Sigmoid colon (tissue), 7 donors: ENCODE measurements around the gene FOXO6. TPM values are rescaled to one million over a fixed set of nuclear protein-coding genes. Genes with fewer than 3 reads are reported as not detected.

Experiments
- DNase-seq: peaks from one replicate; pipeline ENCODE4 v3.0.0-alpha.2; 2019
- H3K27ac ChIP-seq, 4 donors: fragments of 200-600 bp; sonication (generic); one replicate each; pipeline ENCODE4 v1.5.1; 2016 to 2019; ENCODE audit warnings: mild to moderate bottlenecking in 1 of 4
- H3K27me3 ChIP-seq, 3 donors: fragments of 200-600 bp; sonication (generic); one replicate each; pipeline ENCODE4 v1.5.1; 2019; ENCODE audit warnings: mild to moderate bottlenecking in 1 of 3
- H3K36me3 ChIP-seq, 4 donors: fragments of 200-600 bp; sonication (generic); one replicate each; pipeline ENCODE4 v1.5.1; 2016 to 2019
- H3K4me1 ChIP-seq, 4 donors: fragments of 200-600 bp; sonication (generic); one replicate each; pipeline ENCODE4 v1.5.1; 2017 to 2019
- H3K4me3 ChIP-seq, 4 donors: fragments of 200-600 bp; sonication (generic); one replicate each; pipeline ENCODE4 v1.5.1; 2017 to 2019; ENCODE audit warnings: mild to moderate bottlenecking in 2 of 4, moderate library complexity in 1 of 4
- H3K9me3 ChIP-seq, 4 donors: fragments of 200-600 bp in 3 of 4; sonication (generic) in 3 of 4; one replicate each; pipeline versions ENCODE4 v1.5.1 to v1.6.1; 2013 to 2019
- EP300 ChIP-seq, 4 donors: sonication (generic); formaldehyde crosslinking; IDR thresholded peaks; one replicate each; pipeline ENCODE4 v1.6.1; 2017; ENCODE audit warnings: antibody characterized with exemption in 4 of 4
- POLR2A ChIP-seq, 2 donors: fragments of 450-650 bp; IDR thresholded peaks; one replicate each; pipeline ENCODE4 v1.6.1; 2016; ENCODE audit warnings: antibody characterized with exemption in 2 of 2, mild to moderate bottlenecking in 2 of 2, moderate library complexity in 2 of 2
- POLR2AphosphoS5 ChIP-seq, 4 donors: sonication (generic); formaldehyde crosslinking; IDR thresholded peaks; one replicate each; pipeline ENCODE4 v1.6.1; 2017; ENCODE audit warnings: antibody characterized with exemption in 4 of 4
- WGBS, 2 donors: extraction: QIAGEN DNeasy Blood & Tissue Kit; methylation state at CpG; one replicate each; pipeline ENCODE4 v1.1.7; 2013; 5-methylcytosine and 5-hydroxymethylcytosine counted together
- intact Hi-C: fragments of 100-400 bp; cut with DNase I; formaldehyde crosslinking; loops from one replicate; pipeline ENCODE4 v1.15.1; 2023
- polyA plus RNA-seq, 3 donors: library from polyadenylated mRNA; stranded (reverse); fragments of 200-250 nt; gene quantifications; one replicate each; pipeline ENCODE4 v1.2.3, GENCODE V29; 2013
- total RNA-seq, 4 donors: library from RNA; depleted of rRNA; stranded (reverse); fragments of >200 nt; gene quantifications; one replicate each; pipeline ENCODE4 v1.1.0, GENCODE V29; 2016
- TF ChIP-seq, protein P1 (sequence below), 4 experiments: fragments of 450-650 bp in 3 of 4; fragments of 200-600 bp in 1 of 4; IDR thresholded peaks; one replicate each; pipeline ENCODE4 v1.5.1; 2016 to 2019; ENCODE audit warnings: antibody characterized with exemption in 4 of 4, mild to moderate bottlenecking in 3 of 4, moderate library complexity in 2 of 4
- donor health status: healthy with polysubstance abuse.
- donor health status: Bipolar disorder and iron deficiency.
- donor health status: healthy.

The FOXO6 gene
- total and polyA plus RNA-seq, 7 donors: 0.20 to 1.4 (median 0.81) TPM; not detected in 2

DNA sequence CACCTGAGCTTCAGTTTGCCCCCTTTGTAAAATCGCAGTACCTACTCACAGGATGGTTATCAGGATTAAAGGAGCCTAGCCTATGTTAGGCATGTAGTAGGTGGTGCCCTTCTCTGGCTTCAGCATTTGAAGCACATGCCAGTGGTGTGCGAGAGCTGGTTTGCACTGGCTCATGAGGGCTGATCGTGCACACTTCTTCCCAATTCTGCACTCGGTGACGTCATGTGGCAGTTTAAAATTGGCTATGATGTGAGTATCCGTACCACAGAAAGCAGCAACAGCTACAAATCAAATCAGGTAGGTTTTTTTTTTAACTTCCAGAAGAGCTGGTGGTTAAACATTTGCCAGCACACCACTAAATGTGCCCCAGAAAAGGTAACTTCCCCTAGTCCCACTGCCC, 13.5 kb downstream of the FOXO6 start:
- intact Hi-C loops: no loop called here
- Histone ChIP-seq H3K27me3 (no peaks in the 10 kb centered on the region), H3K4me3 (no peak overlapping the region), H3K36me3 (peaks cover 0 to 17% (median 0%) of the 10 kb centered on the region in 4 donors), H3K27ac (no peak overlapping the region), H3K9me3 (no peaks in the 10 kb centered on the region), H3K4me1 (peaks cover 0 to 18% (median 14%) of the 10 kb centered on the region in 4 donors)
- WGBS, 2 donors: 38 to 77% methylated on average over 6 of the region's 6 CpGs
- no peak for TF ChIP-seq POLR2A (IDR thresholded peaks at IDR 0.05)
- TF ChIP-seq, protein P1, sequence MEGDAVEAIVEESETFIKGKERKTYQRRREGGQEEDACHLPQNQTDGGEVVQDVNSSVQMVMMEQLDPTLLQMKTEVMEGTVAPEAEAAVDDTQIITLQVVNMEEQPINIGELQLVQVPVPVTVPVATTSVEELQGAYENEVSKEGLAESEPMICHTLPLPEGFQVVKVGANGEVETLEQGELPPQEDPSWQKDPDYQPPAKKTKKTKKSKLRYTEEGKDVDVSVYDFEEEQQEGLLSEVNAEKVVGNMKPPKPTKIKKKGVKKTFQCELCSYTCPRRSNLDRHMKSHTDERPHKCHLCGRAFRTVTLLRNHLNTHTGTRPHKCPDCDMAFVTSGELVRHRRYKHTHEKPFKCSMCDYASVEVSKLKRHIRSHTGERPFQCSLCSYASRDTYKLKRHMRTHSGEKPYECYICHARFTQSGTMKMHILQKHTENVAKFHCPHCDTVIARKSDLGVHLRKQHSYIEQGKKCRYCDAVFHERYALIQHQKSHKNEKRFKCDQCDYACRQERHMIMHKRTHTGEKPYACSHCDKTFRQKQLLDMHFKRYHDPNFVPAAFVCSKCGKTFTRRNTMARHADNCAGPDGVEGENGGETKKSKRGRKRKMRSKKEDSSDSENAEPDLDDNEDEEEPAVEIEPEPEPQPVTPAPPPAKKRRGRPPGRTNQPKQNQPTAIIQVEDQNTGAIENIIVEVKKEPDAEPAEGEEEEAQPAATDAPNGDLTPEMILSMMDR (IDR thresholded peaks at IDR 0.05): no peak
- no peak for TF ChIP-seq EP300 (IDR thresholded peaks at IDR 0.05)
- no peak for TF ChIP-seq POLR2AphosphoS5 (IDR thresholded peaks at IDR 0.05)
- DNase-seq: no peak

DNA sequence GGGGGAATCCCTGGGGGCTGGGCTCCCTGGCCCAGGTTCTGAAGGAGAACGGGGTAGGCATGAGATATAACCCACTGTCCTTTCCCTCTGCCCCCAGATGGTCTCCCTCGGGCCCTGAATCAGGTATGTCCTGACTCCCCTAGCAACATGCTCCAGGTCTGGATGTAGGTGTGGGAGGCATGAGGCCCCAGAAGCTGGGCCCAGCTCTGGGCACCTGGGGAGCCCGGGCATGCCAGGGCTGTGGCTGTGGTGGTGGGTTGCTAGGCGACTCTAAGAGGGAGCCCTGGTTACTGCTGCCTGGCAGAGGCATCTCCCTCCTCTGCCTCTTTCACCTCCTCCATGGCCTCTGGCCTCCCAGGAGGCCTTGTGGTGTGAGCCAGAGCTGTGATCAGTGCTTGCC, 16.2 kb downstream of the FOXO6 start:
- no peak for TF ChIP-seq POLR2A (IDR thresholded peaks at IDR 0.05)
- TF ChIP-seq, protein P1 (IDR thresholded peaks at IDR 0.05): no peak
- no peak for TF ChIP-seq POLR2AphosphoS5 (IDR thresholded peaks at IDR 0.05)
- no peak for DNase-seq
- no peak overlapping the region for H3K4me3 ChIP-seq
- no peaks in the 10 kb centered on the region for H3K27me3 ChIP-seq
- 71 to 81% methylated on average over 4 of the region's 4 CpGs for WGBS, 2 donors
- intact Hi-C loops: no loop called here
- no peak overlapping the region for H3K27ac ChIP-seq
- H3K36me3 ChIP-seq: peaks cover 0 to 17% (median 0%) of the 10 kb centered on the region in 4 donors
- no peaks in the 10 kb centered on the region for H3K9me3 ChIP-seq
- peaks cover 0 to 28% (median 18%) of the 10 kb centered on the region in 4 donors for H3K4me1 ChIP-seq

DNA sequence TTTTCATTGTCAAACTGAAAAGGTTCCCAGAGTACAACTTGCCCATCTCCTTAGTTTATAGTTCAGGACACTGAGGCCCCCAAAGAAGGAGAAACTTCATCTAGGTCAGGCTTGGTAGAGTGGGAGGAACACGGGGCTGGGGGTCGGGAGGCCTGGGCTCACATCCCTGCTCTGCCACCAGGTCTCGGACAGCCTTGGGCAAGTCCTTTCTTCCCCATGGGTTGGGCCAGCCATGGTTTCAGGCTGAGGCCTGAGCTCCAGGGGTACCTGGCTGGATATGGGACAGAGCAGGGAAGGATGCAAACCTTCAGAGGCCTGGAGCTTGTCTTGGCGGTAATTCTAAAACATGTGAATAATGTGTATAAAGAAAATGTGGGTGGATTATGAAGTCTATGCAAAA, 17.0 kb downstream of the FOXO6 start:
- Histone ChIP-seq H3K27ac (no peak overlapping the region), H3K4me1 (peaks cover 0 to 35% (median 25%) of the 10 kb centered on the region in 4 donors), H3K9me3 (no peaks in the 10 kb centered on the region), H3K27me3 (no peaks in the 10 kb centered on the region), H3K36me3 (peaks cover 0 to 17% (median 0%) of the 10 kb centered on the region in 4 donors), H3K4me3 (no peak overlapping the region)
- WGBS, 2 donors: 93% methylated on average over 4 of the region's 4 CpGs
- DNase-seq: peak; percentile 59
- TF ChIP-seq POLR2AphosphoS5 (IDR thresholded peaks at IDR 0.05): no peak
- no peak for TF ChIP-seq POLR2A (IDR thresholded peaks at IDR 0.05)
- TF ChIP-seq EP300 (IDR thresholded peaks at IDR 0.05): no peak
- TF ChIP-seq, protein P1 (IDR thresholded peaks at IDR 0.05): no peak
- intact Hi-C loops: no loop called here

DNA sequence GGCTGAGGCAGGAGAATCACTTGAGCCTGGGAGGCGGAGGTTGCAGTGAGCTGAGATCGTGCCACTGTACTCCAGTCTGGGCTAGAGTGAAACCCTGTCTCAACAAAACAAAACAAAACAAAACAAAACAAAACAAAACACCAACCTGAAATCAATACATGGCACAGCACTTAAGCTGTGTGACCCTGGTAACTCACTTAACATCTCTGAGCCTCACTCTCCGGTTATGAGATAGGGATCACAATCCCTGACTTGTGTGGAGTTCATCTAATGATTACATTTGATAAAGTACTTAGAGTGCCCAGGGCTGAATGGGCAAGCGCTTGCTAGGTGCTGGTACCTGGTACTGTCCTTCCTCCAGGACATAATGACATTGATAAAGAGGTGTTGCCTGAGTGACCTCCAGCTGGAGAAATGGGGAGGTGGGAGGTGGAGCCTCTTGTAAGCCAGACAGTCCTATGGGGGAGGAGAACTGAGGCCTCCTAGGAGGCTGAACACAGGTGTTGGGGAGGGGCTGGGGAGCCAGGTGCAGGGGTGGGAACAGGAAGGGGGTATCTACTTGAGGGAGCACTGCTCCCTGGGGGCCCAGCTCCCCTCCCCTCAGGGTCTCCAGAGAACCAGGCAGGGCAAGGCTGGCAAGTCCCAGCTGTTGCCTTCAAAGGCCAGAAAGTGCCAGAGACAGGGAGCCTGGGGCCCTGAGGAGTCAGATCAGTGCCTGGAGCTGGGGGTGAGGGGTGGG, 17.9 kb downstream of the FOXO6 start:
- peak; percentile 62 for DNase-seq
- TF ChIP-seq EP300 (IDR thresholded peaks at IDR 0.05) (no peak), POLR2AphosphoS5 (IDR thresholded peaks at IDR 0.05) (no peak), POLR2A (IDR thresholded peaks at IDR 0.05) (no peak)
- TF ChIP-seq, protein P1 (IDR thresholded peaks at IDR 0.05): no peak
- Histone ChIP-seq H3K27me3 (no peaks in the 10 kb centered on the region), H3K27ac (peak overlapping the region in 1 of 4 donors; percentile 100), H3K4me3 (no peak overlapping the region), H3K4me1 (peaks cover 0 to 39% (median 31%) of the 10 kb centered on the region in 4 donors), H3K9me3 (no peaks in the 10 kb centered on the region), H3K36me3 (peaks cover 0 to 17% (median 0%) of the 10 kb centered on the region in 4 donors)
- WGBS, 2 donors: 94 to 96% methylated on average over 4 of the region's 4 CpGs
- intact Hi-C loops: no loop called here
